Stimulated activated CD4-positive, alpha-beta T cell treated with anti-CD3 and anti-CD28 coated beads, Interleukin-1b, Interleukin-23, amount 100 ng/mL, for 4 hours (primary cell): ENCODE data around the gene GPATCH2.
A peak's percentile ranks its signal among the peaks of the same experiment; 100 is the strongest.
"Not testable (repeated sequence)": the region's sequence is repeated elsewhere in the genome, so short reads cannot be mapped to it uniquely, and the experiment has no call there.

Source experiments
- DNase-seq, 2 donors: peaks; one replicate each; pipeline ENCODE4 v3.0.0-alpha.2; 2020; ENCODE audit warnings: low read depth in 2 of 2

Gene GPATCH2

DNA sequence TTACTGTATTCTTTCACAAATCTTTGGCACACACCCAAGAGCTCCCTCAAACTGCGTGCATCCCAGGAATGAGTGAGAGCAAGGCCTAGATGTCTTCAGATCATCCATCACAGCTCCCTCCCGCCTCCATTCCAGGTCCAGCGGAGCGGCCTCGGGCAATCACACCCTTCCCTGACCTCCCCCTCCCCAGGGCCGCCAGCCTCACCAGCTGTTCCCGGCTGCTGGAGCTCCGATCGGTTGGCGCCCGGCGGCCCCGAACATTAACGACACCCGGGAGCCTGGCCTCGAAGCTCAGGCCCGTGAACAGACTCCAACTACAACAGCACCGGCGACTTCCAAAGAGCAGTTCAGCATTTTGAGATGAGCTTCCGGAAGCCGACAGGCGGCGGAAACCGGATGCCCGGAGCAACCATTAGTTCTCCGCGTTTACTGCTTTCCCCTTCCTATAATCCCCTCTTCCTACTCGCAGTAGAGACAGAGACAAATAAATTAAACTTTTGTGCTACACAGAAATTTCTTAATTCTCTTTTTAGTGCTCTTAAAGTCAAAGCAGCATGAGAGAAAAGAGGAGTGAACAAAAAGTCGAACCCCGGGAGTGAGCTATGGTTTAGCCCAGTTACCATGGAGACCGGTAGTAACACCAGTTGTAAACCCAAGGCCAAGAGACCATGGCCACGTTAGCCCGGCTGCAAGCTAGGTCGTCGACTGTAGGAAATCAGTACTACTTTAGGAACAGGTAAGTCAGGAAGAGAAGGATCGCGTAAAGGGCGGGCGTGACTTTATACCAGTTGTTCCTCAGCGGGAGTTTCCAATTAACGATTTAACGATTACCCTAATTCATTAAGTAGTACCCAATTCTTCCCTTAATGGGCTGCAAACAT, at the start of gene GPATCH2, which contains the start of gene SPATA17:
TSS of gene GPATCH2 (minus strand) at position 380 of the 881 bp plus-strand sequence. CDS start at position 261, 119 bp downstream.
TSS of gene SPATA17 (plus strand) at position 634 of the 881 bp plus-strand sequence. CDS start at position 669, 35 bp downstream.
- DNase-seq = peak; percentile 54 to 60

DNA sequence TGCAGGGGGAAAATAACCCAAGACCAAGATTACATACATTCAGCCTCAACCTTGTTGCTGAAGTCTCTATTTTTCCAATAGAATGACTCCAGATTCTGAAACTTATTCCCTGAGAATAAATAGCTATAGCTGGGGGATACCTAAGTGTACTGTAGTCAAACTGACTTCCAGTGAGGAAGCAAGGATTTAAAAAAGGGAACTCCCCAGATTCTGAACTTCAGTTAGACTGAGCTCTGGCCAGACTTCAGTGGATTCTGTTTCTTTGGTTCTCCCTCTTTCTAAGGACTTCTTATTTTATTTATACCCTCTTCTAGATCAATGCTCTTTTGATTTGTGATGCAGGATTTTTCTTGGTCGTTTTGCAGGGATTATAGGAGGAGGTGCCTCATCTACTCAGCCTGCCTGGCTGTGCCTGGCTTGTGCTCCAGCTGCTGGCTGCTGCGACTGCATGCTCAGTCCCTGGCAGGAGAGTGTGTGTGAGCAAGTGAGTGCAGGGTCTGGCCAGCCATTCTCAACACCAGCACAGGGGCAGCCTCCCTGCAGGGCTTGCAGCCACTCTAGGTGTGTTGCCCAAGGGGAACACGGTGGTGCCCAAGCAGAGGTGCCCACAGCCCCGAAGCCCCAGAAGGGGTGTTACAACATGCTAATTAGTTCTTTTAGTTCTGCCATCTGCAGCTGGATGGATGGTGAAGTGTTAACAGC, 43.3 kb upstream of the GPATCH2 start:
- DNase-seq = no peak

DNA sequence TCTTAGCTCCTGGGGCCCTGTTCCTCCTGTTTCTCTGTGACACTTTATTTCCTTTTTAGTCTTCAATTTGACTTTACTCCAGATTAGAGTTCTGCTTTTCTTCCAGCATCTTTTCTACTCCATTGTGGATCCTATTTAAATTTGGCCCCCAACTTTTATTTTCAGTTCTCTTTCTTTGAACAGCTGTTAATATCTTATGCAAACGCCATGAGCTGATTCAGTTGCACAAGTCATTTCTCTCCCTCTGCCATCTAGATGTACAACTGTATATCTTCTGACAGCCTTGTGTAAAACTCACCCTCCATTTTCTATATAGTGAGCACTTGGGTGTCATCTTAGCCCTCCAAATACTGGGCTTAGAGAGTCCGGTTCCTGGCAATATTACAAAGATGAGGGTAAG, 42.5 kb upstream of the GPATCH2 start:
- DNase-seq = no peak

DNA sequence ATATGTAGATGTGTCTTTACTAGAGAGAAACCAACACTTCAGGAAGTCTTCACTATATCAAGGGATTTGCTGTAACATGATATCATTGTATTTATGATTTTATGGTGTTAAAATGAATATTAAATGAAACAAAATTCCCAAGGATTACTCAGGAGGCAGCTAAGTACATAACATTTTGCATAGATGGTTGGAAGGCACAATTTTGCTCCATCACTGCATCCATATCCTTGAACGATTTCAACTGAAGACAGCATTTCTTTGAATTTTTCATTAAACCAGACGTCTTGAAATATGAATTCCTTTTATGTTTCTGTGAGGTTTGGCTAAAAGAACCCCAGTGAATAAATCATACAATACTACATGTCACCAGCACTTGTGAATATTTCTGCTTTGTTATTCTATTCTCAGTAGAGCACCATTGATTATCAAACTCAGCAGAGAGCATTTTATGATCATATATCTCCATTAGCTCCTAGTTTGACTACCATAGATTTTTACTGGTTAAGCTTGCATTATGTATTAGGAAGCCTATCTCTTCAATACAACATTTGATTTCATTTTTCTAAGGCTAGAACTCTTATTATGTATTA, 37.6 kb upstream of the GPATCH2 start:
- no peak for DNase-seq

DNA sequence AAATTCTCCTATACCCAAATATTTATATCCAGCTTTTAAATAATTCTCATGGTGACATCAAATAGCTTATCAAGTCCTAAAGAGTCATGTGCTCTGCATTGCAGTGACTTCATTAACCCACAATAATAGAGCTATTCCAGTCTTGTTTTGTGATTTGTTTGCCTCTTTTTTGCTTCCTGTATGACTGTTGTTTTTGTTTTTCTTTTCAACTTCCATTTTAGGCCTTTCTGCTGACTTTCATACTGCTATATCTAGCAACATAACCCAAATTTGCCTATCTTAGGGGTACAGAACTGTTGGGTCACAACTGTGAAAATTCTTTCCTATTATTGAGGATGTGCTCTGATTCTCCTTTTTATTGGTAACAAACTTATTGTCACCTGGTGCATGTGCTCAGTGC, 30.5 kb upstream of the GPATCH2 start:
- DNase-seq = no peak

DNA sequence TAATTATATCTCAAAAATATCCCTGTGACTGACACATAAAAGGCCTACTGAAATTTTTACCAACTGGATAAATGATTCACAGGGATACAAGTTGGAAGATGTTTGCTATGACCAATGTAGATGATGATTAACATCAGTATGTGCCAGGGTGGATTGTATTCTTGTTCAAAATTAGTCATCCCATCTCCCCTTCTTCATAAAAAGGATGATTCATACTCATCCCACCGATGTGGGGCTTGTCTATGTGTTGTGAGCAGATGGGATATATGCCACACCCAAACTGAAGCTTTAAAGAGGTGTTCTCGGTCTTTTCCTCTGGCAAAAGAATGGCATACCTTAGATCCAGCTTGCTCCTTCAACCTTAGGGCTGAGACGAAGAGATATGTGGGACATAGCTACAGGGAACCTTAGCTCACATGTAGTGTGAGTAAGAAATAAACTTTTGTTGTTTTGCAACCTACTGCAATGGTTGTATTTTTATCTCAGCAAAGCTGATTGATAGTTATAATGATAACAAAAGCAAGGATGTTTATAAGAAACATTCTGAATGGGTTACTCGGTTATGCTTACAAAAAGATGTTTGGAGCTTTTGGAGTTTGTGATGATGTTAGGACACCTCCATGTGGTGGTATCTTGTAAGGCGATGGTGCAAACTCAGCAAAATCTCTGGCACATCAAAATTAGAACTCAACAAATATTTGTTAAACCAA, 29.6 kb upstream of the GPATCH2 start:
- no peak for DNase-seq

DNA sequence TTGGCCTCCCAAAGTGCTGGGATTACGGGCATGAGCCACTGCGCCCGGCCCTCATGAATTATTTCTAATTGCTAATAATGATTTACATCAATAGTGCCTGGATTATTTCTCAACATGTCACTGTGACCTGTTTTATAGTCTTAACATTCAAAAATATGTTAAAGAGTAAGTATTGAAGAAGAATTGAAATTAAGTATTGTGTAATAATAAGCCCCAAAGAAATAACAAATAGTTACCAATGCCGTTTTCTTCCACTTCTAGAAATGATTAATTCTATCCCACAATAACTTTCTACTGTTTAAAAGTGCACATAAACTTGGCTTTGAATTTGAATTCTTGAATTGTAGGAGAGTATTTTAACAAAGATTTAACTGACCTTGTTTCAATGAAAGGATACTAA, 19.8 kb upstream of the GPATCH2 start:
- DNase-seq = no peak

DNA sequence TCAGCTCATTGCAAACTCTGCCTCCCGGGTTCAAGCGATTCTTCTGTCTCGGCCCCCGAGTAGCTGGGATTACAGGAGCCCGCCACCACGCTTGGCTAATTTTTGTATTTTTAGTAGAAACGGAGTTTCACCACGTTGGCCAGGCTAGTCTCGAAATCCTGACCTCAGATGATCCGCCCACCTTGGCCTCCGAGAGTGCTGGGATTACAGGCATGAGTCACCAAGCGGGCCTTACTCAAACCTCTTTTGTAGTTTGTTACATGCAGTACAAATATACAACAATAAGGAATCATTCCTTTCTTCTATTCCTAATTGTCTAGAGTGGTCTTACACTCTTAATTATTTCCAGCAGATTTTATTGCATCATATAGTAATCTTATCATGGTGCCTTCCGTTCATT, 16.9 kb upstream of the GPATCH2 start:
- DNase-seq = no peak

DNA sequence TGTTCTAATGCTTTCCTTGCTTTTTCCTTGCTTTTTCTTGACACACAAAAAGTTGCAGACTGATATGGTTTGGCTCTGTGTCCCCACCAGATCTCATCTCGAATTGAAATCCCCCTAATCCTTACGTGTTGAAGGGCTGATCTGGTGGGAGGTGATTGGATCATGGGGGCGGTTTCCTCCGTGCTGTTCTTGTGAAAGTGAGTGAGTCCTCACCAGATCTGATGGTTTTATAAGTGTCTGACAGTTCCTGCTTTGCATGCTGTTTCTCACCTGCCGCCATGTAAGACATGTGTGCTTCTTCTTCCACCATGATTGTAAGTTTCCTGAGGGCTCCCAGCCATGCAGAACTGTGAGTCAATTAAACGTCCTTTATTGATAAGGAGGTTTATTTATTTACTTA, 11.6 kb upstream of the GPATCH2 start:
- no peak for DNase-seq

DNA sequence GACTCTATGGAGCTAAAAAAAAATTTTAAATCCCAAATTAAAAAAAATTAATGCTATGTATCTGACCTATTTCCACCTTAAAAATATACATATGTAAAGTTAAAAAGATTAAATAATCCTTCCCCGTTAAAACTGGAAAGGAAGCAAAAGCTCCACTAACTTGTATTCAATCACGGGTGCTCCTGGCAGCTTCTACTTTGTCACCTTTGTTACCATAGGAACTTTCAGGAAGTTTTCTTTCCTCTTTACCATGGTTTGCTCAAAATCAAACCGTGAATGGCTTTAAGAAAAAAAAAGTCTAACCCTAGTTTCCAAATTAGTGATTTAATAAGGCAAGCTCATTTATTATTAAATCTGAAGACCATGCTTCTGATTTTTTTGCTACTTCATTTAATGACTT, 3.5 kb downstream of the GPATCH2 start:
- DNase-seq = no peak

DNA sequence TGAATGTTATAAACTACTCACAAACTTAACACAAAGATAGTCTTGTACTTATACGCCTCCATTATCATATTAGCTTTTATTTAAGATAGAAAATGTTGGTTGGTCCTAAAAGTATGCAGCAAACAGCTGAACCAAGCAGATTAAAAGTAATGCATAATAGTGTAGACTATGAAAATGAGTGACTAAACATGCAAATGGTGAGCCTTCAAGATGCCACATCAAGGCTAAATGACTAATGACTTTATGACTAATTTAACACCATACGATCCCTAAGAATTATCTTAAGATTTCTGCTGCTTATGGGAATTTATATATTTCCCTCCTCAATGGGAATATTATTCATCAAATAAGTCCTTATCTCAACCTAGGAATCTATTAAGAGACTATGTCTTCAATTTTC, 4.6 kb downstream of the GPATCH2 start:
- no peak for DNase-seq

DNA sequence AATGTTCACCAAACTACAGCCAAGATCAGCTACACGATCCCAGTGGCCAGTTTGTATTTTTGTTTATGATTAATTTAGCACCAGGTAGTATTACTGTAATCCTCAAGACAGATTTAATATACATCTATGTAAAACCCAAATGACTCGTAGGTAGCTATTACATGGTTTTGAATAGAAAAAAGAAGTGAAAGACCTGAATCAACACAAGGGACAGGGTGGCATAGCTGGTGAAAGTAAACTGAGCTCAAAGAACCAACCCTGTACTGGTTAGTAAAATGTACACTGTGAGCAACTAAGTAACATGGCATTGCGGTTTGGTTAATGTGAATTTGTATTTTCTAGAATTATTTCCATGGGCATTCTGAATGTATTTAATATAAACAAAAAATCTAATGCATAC, 8.8 kb downstream of the GPATCH2 start:
- no peak for DNase-seq

DNA sequence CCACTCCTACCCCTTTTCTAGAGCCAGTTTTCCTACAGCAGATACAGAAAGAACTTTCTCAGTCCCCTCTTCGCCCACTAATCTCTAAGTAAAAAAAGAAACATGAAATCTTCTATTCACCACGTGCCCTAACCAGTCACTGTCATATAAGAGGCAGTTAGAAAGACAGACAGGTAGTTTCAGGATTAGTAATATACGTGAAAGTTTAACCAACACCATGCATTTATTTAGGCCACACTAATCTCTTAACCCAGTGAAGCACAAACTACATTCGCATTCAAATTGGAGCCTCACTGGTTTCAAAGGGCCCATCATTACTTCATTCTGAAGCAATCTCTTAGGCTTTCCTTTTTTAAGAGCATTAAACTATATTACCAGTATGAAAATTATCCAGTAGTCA, 10.1 kb downstream of the GPATCH2 start:
- no peak for DNase-seq

DNA sequence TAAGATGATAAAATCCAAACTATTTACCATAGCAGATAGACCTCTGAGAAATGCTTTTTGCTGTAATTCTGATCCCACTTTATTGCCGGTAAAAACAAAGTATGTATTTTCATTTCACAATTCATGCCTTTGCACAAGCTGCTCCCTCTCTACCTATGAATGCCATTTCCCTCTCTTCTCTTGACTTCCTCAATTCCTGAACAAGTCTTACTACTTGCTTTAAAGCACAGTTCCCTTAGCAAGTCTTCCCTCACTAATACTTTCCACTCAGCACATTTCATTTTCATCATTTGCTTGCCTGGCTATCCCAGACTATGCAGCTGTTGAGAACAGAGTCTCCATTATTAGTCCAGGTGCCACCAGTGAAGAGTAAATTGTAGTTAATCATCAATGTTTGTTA, 13.8 kb downstream of the GPATCH2 start:
- DNase-seq = no peak

DNA sequence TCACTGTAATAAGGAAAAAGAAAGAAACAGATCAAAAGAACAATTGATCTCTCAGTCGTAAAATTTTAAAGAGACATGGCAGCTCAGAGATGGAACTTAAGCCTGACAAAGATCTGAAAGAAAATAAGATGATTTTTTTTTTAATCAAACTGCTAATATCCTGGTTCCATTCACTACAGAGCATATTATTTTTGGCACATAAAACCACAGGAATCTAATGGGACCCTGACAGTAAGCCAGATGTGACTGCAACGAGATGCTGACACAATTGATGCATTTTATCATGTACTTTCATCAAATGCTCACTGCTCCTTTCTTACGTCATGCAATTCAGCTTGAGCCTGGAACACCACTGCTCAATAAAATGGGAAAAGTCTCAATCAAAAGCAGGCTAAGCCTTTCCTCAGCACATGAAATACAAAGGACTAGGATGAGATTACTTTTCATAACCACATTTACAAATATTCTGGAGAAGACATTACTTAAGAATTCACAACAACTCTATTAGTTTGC, 16.6 kb downstream of the GPATCH2 start:
- DNase-seq = no peak

DNA sequence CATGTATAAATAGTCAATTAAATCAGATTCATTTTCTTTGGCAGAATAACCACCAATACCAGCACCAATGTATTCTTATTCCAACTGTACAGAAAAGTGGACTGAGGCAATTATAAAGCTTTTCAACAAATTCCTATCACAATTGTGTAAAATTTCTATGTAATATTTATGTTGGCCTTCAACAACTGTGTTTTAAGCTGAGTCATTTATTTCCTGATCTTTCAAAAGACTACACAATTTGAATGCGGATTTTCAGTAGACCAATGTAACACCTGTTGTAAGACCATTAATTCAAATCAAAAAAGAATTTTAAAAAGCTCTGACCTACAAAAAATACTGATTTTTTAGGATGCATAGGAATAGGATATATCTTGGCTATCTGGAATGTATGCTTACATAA, 25.5 kb downstream of the GPATCH2 start:
- DNase-seq = no peak

DNA sequence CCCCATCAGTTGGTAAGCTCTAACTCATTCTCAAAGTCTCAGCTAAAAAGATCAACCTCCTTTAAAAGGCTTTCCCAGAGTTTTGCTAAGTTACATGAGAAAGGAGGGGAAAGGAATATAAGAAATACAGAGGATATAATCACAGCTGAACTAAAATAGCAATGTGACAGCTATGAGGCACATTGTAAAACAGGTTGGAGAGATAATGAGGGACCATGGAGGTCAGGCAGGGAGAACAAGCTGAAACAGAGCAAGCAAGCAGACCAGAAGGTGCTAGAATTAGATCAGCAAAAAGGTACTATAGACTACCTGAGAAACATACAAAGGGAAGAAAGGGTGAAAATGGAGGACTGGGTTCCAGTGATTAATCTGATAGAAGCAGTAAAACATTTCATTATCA, 28.5 kb downstream of the GPATCH2 start:
- no peak for DNase-seq

DNA sequence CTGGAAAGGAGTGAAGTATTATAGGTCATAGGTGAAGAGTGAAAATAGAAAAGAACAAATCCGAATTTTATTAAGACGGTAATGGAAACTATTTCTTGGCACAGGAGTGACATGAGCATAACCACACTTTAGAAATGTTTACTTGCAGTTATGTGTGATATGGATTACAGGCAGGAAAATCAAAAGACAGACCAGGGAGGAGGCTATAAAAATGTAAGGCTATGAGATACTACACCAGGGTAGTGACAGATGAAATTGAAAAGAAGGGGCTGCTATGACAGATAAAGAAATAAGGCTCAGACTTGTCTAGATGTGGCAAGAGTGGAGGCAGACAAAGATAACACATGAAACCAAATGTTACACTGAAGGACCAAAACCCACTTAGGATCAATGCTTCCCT, 31.7 kb downstream of the GPATCH2 start:
- no peak for DNase-seq

DNA sequence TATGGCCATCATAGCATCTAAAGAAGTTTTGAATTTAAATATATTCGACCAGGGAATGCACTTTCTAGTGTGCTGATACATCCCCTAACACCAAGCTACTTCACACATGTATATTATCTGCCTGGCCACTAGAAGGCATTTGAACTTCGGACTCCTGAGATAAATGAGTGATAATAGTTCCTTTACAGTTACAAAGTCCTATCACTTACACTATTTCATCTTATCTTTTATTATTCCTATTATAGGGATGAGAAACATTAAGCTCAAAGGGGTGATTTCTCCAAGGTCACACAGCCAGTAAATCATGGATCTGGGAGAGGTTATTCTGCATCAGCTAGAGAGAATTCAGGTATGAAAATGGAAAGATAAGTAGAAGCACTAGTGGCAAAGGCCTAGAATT, 40.3 kb downstream of the GPATCH2 start:
- no peak for DNase-seq

DNA sequence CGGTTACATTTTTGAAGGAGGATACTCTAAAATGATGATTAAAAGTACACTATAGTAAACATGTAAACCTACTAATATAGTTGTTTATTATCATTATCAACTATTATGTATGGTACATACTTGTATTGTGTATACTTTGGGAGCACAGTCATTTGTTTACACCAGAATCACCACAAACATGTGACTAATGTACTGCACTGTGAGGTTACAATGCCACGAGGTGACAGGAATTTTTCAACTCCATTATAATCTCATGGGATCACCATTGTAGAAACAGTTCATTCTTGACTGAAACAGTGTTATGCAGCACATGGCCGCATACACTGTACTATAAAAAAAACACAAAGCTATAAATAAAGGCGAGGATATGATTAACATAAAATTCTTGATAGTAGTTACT, 44.3 kb downstream of the GPATCH2 start:
- DNase-seq = no peak

DNA sequence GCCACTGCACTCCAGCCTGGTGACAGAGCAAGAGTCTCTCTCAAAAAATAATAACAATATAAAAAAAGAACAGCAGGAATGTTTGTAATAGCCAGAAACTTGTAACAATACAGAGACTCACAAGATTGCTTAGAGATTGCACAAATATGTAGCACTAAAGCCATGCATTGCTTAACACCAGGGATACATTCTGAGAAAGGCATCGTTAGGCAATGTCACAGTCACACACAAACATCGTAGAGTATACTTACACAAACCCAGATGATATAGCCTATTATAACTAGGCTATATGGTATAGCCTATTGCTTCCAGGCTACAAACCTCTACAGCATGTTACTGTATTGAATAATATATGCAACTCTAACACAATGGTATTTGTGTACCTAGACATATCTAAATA, 45.3 kb downstream of the GPATCH2 start:
- no peak for DNase-seq

DNA sequence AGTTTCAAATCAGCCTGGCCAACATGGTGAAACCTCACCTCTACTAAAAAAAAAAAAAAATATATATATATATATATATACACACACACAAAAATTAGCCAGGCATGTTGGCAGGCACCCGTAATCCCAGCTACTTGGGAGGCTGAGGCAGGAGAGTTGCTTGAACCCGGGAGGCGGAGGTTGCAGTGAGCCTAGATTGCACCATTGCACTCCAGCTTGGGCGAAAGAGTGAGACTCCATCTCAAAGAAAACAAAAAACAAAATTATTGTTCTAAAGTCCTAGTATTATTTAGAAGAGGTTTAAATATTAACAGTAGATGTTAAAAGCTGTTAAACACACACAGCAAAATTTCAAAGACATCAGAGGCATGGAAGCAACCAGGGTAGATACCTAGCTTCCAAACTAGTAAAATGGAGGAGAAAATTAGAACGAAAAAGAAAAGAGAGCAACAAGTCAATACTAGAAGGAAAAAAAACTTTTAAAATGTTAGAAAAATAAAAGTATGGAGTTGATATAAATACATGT, 46.5 kb downstream of the GPATCH2 start:
- not testable (repeated sequence) for DNase-seq
